Measurements from ENCODE around the gene DDX19B.
A peak's percentile ranks its signal among the peaks of the same experiment; 100 is the strongest.
"Not testable (repeated sequence)": the region's sequence is repeated elsewhere in the genome, so short reads cannot be mapped to it uniquely, and the experiment has no call there.

The DDX19B gene

DNA sequence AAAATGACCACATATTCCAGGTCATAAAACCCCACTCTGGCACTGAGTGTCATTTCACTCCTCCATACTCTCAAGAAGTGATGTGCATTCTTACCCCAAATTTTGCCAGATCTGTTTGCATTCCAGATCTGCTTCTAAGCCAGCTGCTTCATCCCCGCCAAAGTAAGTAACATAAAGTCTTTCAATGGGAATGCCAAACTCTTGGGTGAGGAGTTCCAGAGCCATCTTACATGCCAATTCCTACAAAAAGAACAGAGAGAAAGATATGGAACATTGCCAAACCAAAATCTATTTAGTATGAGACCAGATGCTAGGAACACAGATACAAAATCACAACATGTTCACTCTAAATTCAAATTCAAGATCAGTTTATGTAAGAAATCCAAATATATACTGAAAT, 22.6 kb upstream of the DDX19B start:
- no peaks in the 10 kb centered on the region for H3K27me3 ChIP-seq (ENCODE audit: insufficient read depth, poor library complexity, severe bottlenecking)
- H3K27ac ChIP-seq (replicated peaks): no peak overlapping the region
- H3K4me3 ChIP-seq (replicated peaks; ENCODE audit: insufficient read depth, low read length): no peak overlapping the region
- TF ChIP-seq, protein P1, sequence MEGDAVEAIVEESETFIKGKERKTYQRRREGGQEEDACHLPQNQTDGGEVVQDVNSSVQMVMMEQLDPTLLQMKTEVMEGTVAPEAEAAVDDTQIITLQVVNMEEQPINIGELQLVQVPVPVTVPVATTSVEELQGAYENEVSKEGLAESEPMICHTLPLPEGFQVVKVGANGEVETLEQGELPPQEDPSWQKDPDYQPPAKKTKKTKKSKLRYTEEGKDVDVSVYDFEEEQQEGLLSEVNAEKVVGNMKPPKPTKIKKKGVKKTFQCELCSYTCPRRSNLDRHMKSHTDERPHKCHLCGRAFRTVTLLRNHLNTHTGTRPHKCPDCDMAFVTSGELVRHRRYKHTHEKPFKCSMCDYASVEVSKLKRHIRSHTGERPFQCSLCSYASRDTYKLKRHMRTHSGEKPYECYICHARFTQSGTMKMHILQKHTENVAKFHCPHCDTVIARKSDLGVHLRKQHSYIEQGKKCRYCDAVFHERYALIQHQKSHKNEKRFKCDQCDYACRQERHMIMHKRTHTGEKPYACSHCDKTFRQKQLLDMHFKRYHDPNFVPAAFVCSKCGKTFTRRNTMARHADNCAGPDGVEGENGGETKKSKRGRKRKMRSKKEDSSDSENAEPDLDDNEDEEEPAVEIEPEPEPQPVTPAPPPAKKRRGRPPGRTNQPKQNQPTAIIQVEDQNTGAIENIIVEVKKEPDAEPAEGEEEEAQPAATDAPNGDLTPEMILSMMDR (IDR thresholded peaks at IDR 0.05; ENCODE audit: insufficient read depth, low read length): no peak
- TF ChIP-seq, protein P2, sequence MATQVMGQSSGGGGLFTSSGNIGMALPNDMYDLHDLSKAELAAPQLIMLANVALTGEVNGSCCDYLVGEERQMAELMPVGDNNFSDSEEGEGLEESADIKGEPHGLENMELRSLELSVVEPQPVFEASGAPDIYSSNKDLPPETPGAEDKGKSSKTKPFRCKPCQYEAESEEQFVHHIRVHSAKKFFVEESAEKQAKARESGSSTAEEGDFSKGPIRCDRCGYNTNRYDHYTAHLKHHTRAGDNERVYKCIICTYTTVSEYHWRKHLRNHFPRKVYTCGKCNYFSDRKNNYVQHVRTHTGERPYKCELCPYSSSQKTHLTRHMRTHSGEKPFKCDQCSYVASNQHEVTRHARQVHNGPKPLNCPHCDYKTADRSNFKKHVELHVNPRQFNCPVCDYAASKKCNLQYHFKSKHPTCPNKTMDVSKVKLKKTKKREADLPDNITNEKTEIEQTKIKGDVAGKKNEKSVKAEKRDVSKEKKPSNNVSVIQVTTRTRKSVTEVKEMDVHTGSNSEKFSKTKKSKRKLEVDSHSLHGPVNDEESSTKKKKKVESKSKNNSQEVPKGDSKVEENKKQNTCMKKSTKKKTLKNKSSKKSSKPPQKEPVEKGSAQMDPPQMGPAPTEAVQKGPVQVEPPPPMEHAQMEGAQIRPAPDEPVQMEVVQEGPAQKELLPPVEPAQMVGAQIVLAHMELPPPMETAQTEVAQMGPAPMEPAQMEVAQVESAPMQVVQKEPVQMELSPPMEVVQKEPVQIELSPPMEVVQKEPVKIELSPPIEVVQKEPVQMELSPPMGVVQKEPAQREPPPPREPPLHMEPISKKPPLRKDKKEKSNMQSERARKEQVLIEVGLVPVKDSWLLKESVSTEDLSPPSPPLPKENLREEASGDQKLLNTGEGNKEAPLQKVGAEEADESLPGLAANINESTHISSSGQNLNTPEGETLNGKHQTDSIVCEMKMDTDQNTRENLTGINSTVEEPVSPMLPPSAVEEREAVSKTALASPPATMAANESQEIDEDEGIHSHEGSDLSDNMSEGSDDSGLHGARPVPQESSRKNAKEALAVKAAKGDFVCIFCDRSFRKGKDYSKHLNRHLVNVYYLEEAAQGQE (IDR thresholded peaks at IDR 0.05; ENCODE audit: insufficient replicate concordance, low read depth): no peak
- TF ChIP-seq POLR2AphosphoS5 (IDR thresholded peaks at IDR 0.05; ENCODE audit: low read depth) (no peak), GABPA (IDR thresholded peaks at IDR 0.05; ENCODE audit: low read depth) (no peak), SPI1 (IDR thresholded peaks at IDR 0.05; ENCODE audit: borderline replicate concordance, low read depth) (no peak)
- no peak for DNase-seq (ENCODE audit: low read depth in 1 of 2, low spot score in 1 of 2)

DNA sequence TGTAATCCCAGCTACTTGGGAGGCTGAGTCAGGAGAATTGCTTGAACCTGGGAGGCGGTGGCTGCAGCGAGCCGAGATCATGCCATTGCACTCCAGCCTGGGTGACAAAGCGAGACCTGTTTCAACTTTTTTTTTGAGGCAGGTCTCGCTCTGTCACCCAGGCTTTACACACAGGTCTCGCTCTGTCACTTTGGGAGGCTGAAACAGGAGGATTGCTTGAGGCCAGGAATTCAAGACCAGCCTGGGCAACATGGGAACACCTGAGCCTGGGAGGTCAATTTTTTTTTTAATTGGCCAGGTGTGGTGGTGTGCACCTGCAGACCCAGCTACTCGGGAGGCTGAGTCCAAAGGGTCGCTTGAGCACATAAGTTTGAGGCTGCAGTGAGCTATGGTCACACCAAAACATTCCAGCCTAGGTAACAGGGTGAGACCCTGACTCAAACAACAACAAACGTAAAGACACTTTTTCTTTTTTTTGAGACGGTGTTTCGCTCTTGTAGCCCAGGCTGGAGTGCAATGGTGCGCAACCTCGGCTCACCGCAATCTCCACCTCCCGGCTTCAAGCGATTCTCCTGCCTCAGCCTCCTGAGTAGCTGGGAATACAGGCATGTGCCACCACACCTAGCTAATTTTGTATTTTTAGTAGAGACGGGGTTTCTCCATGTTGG, 11.5 kb upstream of the DDX19B start:
- peak overlapping the region; percentile 98 for H3K27ac ChIP-seq (replicated peaks)
- peak overlapping the region; percentile 87 for H3K4me3 ChIP-seq (replicated peaks; ENCODE audit: insufficient read depth, low read length)
- H3K27me3 ChIP-seq (ENCODE audit: insufficient read depth, poor library complexity, severe bottlenecking); DNase-seq (ENCODE audit: low read depth in 1 of 2, low spot score in 1 of 2): not testable (repeated sequence)

- TF ChIP-seq, protein P2 (IDR thresholded peaks at IDR 0.05; ENCODE audit: insufficient replicate concordance, low read depth): no peak
- TF ChIP-seq GABPA (IDR thresholded peaks at IDR 0.05; ENCODE audit: low read depth): no peak
- peak; percentile 85; the same call in 1 of the 2 replicates for TF ChIP-seq POLR2AphosphoS5 (IDR thresholded peaks at IDR 0.05; ENCODE audit: low read depth)
- TF ChIP-seq SPI1 (IDR thresholded peaks at IDR 0.05; ENCODE audit: borderline replicate concordance, low read depth): no peak
- peak; percentile 99 for DNase-seq (ENCODE audit: low read depth in 1 of 2, low spot score in 1 of 2)
- peak within 1 kb of the TSS; percentile 87 for H3K4me3 ChIP-seq (replicated peaks; ENCODE audit: insufficient read depth, low read length)
- peak within 1 kb of the TSS; percentile 98 for H3K27ac ChIP-seq (replicated peaks)
- no peaks in the 10 kb centered on the region for H3K27me3 ChIP-seq (ENCODE audit: insufficient read depth, poor library complexity, severe bottlenecking)
Measured at GRCh38 chr16:70289229-70290094, 9.5 kb upstream of the DDX19B start, which contains the start of gene AARS1. Gene AARS1 (minus strand): TSS chr16:70289506. CDS start chr16:70282763, 6,743 bp downstream.

DNA sequence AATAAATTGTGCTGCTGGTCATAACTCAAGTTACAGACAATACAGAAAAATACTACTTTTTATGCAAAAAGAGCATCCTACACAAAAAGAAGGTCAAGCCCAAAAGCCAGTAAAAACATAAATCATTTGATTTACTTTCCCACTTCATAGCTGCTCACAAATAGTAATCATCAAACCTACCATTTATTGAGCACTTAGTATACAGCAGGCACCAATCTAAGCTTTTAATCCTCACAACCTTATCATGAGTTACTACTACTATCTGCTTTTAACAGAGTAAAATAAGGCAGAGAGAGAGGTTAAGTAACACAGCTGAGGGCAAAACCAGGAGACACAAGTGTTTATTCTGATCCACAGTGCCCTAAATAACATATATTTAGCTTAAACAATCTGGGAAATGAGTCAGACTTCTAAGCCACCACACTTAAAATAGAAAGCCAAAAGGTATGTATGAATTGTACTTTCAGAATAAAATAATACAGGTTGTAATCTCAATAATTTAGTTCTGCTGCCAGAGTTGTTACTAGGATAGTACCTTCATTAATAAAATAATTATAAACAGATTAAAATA, 8.0 kb upstream of the DDX19B start:
- Histone ChIP-seq H3K4me3 (replicated peaks; ENCODE audit: insufficient read depth, low read length) (no peak overlapping the region), H3K27me3 (ENCODE audit: insufficient read depth, poor library complexity, severe bottlenecking) (no peaks in the 10 kb centered on the region), H3K27ac (replicated peaks) (no peak overlapping the region)
- TF ChIP-seq, protein P1 (IDR thresholded peaks at IDR 0.05; ENCODE audit: insufficient read depth, low read length): no peak
- TF ChIP-seq GABPA (IDR thresholded peaks at IDR 0.05; ENCODE audit: low read depth): no peak
- DNase-seq (ENCODE audit: low read depth in 1 of 2, low spot score in 1 of 2): no peak

DNA sequence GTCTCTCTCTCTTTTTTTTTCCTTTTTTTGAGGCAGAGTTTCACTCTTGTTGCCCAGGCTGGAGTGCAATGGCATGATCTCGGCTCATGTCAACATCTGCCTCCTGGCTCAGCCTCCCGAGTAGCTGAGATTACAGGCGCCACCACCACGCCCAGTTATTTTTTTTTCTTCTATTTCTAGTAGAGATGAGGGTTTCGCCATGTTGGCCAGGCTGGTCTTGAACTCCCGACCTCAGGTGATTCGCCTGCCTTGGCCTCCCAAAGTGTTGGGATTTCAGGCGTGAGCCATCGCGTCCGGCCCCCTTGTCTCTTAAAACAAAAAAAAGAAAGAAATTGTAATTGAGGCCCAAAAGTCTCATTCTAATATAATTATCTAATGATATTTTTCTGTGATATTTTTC, 6.8 kb upstream of the DDX19B start:
- H3K27me3 ChIP-seq (ENCODE audit: insufficient read depth, poor library complexity, severe bottlenecking); H3K27ac ChIP-seq (replicated peaks); H3K4me3 ChIP-seq (replicated peaks; ENCODE audit: insufficient read depth, low read length); DNase-seq (ENCODE audit: low read depth in 1 of 2, low spot score in 1 of 2): not testable (repeated sequence)
